Activated CD4-positive, alpha-beta T cell treated with anti-CD3 and anti-CD28 coated beads, Interleukin-2, amount 50 U/mL, for 16 hours (primary cell): ENCODE measurements around the gene EML1.
A peak's percentile ranks its signal among the peaks of the same experiment; 100 is the strongest.

ENCODE experiments used
- DNase-seq: peaks from one replicate; pipeline ENCODE4 v3.0.0-alpha.2; 2020

The EML1 gene

DNA sequence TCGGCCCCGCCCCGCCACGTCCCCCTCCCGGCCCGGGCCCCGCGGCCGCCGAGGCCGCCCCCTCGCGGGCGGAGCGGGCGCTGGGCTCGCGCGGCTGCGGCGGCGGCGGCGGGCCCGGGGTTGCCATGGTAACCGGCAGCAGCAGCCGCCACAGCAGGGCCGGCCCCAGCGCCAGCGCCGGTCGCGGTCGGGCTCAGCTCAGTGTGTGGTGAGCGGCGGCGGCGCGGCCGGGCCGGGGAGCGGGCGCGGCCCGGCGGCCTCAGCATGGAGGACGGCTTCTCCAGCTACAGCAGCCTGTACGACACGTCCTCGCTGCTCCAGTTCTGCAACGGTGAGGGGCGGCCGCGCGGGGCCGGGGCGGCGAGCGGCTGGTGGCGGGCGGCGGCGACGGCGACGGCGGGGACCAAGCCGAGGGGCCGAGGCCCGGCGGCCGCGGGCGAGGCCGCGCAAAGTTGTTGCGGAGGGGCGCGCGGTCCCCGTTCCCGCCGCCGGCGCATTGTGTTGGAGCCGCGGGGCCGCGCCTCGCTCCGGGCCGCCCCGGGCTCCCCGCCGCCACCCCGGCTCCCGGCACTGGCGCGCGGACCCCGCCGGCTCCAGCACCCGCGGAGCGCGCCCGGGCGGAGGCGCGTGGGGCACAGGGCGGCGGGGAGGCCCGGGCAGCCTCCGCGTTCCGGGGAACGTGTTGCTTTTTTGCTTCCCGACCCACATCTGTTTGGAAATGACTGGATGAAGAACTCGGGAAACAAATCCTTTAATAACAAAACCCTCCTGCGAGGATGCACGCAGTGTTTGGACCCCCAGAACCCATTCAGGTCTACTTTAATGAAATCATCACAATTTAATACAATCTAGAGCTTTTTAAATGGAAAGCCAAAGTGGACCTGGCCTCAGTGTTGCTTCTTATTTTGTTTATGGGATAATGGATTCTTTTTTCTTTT, at the start of gene EML1:
TSS of gene EML1 (plus strand) at position 201 of the 938 bp plus-strand sequence. CDS start at position 265, 64 bp downstream.
- peak; percentile 77 for DNase-seq

DNA sequence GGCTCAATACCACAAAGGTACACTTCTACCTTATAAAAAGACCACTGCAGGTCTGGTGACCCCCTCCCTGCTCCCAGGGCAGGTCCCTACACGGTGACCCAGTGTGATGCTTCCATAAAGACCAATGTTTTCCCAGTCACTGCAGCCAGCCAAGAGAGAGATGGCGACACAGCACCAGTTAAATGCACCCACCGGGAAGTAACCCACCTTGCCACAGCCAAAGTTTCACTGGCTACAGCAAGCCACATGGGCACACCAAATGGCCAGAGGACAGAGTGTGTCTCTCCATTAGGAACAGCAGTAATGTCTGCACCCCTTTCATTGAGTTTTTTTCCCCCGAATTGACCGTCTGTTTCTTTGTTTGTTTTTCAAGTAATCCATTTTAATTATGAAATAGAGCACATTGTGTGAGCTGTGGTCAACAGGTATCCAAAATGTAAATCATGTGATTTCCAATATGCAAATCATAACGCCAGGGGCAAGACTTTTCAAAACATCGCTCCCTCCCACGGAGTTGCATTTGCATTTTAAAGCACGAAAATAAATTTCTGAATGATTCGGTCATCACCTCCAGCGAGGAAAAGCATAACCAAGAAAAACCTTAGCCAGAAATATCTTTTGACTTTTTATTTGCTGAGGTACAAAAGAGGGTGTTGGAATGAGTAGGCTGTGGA, 48.9 kb upstream of the EML1 start:
- no peak for DNase-seq

DNA sequence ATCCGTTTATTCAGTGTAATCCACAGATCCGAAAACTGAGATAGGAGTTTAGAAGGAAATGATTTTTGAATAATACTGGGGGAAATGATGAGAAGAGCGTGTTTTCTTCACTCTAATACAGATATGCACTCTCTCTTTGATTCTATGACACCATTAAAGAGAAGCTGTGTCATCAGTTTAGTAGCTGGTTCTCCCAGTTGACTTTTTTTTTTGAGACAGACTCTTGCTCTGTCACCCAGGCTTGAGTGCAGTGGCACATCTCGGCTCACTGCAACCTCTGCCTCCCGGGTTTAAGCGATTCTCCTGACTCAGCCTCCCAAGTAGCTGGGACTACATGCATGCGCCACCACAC, 48.4 kb upstream of the EML1 start:
- no peak for DNase-seq

DNA sequence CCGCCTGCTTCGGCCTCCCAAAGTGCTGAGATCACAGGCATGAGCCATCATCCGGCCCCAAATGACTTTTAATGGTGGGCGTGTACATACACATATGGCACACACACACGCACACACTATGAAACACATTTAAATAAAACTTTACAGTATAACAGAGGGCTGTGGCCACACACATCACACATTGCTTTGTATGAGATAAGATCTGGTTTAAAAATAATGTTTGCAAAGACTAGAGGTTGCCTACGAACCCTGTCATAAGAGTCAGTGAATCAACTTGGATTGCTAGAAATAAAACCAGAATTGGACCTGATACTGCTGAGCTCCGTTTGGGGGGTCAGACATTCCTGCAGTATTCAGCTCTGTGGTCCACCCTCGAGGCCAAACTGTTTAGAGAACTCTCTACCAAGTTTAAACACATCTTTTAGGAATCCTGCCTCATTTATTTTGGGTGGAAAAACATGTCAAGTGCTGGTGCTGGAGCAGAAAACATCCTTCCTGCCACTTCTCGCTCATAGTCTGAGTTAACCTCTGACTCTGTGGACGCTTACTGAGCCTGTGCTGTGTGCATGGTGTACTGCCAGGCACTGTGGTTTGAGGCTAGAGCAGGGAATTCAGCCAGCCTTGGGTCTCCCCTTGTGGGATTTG, 47.8 kb upstream of the EML1 start:
- DNase-seq, result no peak

GRCh38 chr14:99747167-99747566, 46.0 kb upstream of the EML1 start:
- no peak for DNase-seq

GRCh38 chr14:99747582-99748330, 45.5 kb upstream of the EML1 start:
- DNase-seq, result no peak

DNA sequence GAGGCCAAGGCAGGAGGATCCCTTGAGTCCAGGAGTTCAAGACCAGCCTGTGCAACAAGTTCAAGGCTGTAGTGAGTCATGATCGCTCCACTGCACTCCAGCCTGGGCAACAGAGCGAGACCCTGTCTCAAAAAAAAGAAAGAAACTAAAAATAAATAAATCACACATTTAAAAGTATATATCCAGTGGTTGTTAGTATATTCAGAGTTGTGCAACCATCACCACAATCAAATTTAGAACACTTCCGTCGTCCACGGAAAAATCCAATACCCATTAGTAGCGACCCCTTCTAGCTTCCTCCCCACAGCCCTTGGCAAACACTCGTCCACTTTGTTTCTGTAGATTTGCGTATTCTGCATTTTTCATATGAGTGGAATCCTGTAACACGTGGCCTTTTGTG, 44.7 kb upstream of the EML1 start:
- DNase-seq, result no peak

- no peak for DNase-seq
Observed at GRCh38 chr14:99749142-99749541, 44.1 kb upstream of the EML1 start.

GRCh38 chr14:99749763-99750715, 43.2 kb upstream of the EML1 start:
- DNase-seq, result no peak

GRCh38 chr14:99750746-99751450, 42.3 kb upstream of the EML1 start:
- no peak for DNase-seq

DNA sequence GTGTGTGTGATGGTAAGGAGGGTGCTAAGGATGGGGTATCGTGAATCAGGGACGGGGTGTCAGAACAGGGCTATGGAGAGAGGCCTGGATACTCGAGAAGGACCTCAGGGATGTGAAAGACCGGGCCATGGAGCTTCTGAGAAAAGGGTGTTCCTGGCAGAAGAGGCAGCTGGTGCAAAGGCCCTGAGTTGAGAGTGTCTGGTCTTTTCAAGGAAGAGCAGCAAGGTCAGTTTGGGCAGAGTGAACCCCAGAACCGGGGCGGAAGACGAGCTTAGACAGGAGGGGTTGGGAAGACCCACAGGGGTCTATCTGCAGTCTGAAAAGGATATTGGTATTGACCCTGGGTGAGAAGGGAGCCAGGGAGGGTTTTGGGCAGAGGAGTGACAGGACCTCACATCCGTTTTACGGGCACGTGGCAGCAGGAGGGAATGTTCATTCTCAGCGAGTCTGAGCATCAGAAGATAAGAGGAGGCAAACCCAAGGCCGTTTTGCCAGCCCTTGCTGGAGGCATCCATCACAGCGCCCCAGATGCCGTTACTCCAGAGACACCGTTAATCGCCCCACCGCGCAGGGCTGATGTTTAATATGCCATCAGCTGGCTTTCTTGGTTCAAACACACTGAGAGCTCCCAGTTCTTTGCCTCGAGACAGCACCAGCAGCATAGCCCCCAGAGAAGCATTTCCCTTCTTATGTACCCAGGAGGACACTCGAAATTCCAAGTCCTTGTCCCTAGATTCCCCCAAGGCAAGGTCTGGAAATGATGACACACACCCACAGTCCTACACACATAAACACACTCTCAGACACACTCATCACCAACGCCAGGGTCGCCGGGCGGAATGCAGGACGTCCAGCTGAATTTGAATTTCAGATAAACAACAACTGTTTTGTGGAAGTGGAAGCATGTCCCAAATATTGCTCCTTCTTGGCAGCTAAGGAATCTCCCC, 41.4 kb upstream of the EML1 start:
- DNase-seq, result no peak

DNA sequence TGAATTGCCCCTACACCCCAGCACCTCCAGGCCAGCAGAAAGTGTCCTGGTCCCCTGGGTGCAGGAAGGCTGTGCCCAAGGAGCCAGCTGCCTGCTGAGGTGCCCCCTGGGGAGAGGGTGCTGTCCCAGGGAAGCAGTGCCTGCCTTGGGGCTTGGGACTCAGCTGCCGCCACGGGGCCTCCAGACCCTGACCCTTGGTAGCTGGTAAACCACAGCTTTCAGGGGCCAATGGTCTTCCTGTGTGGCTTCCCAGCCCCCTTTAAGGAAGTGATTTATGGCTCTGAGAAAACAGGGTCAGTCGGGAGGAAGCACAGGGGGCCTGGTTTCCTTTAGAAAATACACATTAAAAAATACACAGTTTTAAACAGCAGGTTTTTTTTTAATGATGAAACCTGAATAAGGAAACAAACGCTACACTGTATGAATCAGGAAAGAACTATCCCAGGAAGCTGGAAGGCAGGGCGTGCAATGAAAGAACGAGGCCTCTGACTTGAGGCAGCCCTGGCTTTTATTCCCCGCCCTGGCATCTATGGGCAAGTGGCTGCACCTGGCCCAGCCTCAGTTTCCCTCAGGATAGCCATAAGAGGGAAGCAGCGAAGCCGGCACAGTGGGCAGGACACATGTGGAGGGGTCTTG, 40.6 kb upstream of the EML1 start:
- DNase-seq, result no peak

GRCh38 chr14:99753225-99754140, 39.7 kb upstream of the EML1 start:
- no peak for DNase-seq

- peak; percentile 69 for DNase-seq
Observed at GRCh38 chr14:99754141-99755067, 38.8 kb upstream of the EML1 start.

GRCh38 chr14:99755068-99755405, 38.2 kb upstream of the EML1 start:
- no peak for DNase-seq

- no peak for DNase-seq
Observed at GRCh38 chr14:99755629-99756603, 37.3 kb upstream of the EML1 start.
